Epithelial cell of proximal tubule (primary cell): ENCODE measurements around the gene LIMS1. TPM values are rescaled to one million over a fixed set of nuclear protein-coding genes. Genes with fewer than 3 reads are reported as not detected.

Experiments
- DNase-seq: peaks from one replicate; pipeline ENCODE4 v3.0.0-alpha.2; 2011; ENCODE audit warnings: low read depth
- H3K4me3 ChIP-seq: 2 replicates; pipeline ENCODE4 v1.5.1; 2011; ENCODE audit warnings: low read depth, mild to moderate bottlenecking, low read length
- total RNA-seq: library from RNA; depleted of rRNA; stranded (reverse); fragments of >200 nt; gene quantifications from 2 replicates; pipeline ENCODE4 v1.2.3, GENCODE V29; 2015
- TF ChIP-seq, protein P1 (sequence below): conservative IDR thresholded peaks from 2 replicates; pipeline ENCODE4 v1.5.1; 2012; ENCODE audit warnings: low read depth, mild to moderate bottlenecking, low read length

Gene LIMS1
- total RNA-seq, 1 donor from 2014 or later: 58.3 TPM

DNA sequence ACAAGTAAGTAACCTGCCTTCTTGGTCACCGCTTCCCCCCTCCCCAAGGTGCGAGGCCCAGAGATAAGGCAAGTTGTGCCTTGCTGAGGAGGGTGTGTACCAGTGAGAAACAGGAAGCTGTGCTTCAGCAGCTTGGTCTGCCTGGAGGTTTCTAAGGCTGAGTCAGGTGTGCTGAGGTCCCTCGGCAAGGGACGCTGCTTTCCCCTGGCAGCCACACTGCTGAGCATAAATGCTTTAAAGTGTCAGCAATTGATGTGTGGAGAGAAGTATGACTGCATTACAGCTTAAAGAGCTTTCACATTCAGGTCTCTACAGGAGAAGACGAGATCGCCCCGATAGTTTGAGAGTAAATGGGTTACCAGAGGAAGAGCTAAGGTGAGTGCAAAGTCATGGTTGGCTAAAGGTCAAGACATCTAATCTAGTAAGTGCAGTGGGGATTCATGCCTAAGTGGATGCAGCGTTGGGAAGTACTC is 86.9 kb downstream of the LIMS1 start:
- peak overlapping the region; percentile 52 for H3K4me3 ChIP-seq
- no peak for DNase-seq
- TF ChIP-seq, protein P1, sequence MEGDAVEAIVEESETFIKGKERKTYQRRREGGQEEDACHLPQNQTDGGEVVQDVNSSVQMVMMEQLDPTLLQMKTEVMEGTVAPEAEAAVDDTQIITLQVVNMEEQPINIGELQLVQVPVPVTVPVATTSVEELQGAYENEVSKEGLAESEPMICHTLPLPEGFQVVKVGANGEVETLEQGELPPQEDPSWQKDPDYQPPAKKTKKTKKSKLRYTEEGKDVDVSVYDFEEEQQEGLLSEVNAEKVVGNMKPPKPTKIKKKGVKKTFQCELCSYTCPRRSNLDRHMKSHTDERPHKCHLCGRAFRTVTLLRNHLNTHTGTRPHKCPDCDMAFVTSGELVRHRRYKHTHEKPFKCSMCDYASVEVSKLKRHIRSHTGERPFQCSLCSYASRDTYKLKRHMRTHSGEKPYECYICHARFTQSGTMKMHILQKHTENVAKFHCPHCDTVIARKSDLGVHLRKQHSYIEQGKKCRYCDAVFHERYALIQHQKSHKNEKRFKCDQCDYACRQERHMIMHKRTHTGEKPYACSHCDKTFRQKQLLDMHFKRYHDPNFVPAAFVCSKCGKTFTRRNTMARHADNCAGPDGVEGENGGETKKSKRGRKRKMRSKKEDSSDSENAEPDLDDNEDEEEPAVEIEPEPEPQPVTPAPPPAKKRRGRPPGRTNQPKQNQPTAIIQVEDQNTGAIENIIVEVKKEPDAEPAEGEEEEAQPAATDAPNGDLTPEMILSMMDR: no peak

DNA sequence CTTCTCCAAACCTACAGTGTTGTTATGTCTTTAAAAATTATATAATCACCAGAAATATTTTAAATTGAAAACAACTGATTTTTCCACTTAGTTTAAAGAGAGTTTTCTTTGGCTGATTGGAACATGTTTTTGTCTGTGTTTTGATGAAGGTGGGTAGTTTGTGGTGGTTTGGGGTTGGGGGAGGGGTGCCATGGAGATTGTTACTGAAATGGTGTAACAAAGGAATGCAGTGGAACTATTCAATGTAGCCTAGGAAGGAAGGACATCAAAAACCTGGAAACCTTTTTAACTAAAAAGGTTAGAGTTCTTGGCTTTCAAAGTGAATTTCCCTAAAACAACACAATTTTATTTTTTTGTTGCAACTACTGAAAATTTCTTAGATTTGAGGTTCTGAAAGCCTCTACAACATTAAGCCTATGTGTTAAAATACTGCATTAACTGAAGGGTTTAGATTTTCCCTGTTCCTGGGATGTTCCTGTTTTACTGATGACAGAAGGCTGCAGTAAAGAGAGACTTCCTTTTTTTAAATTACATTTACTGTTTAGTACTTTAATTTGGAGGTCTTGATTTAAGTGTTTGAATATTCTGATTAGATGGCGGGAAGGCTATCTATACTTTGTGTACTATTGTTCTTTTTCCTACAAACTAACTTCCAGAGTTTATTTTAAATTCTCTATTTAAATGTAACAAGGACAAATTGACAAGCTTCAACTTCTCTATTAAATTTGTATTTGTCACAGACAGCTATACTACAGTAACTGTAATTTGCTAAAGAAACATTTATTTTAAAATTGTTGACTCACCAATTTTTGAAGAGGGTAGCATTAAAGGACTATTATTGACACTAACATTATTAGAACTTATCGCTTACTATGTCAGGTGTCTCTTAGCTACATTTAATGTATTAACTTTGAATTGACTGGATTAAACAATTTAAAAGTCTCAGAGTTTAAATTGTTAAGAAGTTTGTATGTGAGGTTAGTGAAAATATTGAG is 87.7 kb downstream of the LIMS1 start:
- peak overlapping the region; percentile 52 for H3K4me3 ChIP-seq
- TF ChIP-seq, protein P1: no peak
- no peak for DNase-seq

- TF ChIP-seq, protein P1: no peak
- no peak for DNase-seq
Observed at GRCh38 chr2:108623616-108624015, 89.3 kb downstream of the LIMS1 start.

GRCh38 chr2:108625186-108625827 is 91.0 kb downstream of the LIMS1 start:
- no peak for DNase-seq
- H3K4me3 ChIP-seq: no peak overlapping the region
- TF ChIP-seq, protein P1: no peak

More at GRCh38 chr2:108623616-108624015, 89.3 kb downstream of the LIMS1 start:
- H3K4me3 ChIP-seq: peak overlapping the region; percentile 52

- DNase-seq: no peak
- no peak overlapping the region for H3K4me3 ChIP-seq
- TF ChIP-seq, protein P1: no peak
Observed at GRCh38 chr2:108625828-108626195, 91.5 kb downstream of the LIMS1 start.

DNA sequence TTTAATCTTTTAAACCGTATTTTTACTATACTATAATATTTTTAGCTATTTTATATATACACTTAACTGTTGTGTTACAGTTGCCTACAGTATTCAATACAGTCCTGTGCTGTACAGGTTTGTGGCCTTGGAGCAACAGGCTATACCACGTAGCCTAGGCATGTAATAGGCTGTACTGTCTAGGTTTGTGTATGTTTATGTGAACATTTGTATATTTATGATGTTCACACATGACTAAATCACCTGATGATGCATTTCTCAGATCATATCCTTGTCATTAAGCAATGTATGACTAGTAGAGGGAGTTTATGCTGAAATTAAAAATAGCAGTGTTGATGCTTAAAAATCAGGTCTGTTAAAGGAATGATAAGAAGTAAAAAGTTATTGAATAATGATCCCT is 92.7 kb downstream of the LIMS1 start:
- no peak overlapping the region for H3K4me3 ChIP-seq
- no peak for DNase-seq
- TF ChIP-seq, protein P1: no peak
